ENCODE results near the gene HTRA1.
A peak's percentile ranks its signal among the peaks of the same experiment; 100 is the strongest.

HTRA1 gene

GRCh38 chr10:122455376-122456079 is 5.8 kb upstream of the HTRA1 start:
- H3K9me3 ChIP-seq (ENCODE audit: control insufficient read depth in 2 of 2, low read length in 2 of 2): no peaks in the 10 kb centered on the region
- no peaks in the 10 kb centered on the region for H3K27me3 ChIP-seq (ENCODE audit: control insufficient read depth in 1 of 2, insufficient read depth in 2 of 2, low read length in 2 of 2)
- H3K36me3 ChIP-seq (ENCODE audit: control insufficient read depth in 2 of 2, insufficient read depth in 2 of 2, low read length in 2 of 2): no peaks in the 10 kb centered on the region
- H3K4me1 ChIP-seq (ENCODE audit: control insufficient read depth, insufficient read depth, low read length): peaks cover 10% of the 10 kb centered on the region
- H3K27ac ChIP-seq (ENCODE audit: low read length): no peak overlapping the region
- no peak overlapping the region for H3K4me3 ChIP-seq (ENCODE audit: low read length in 2 of 2)
- no peak overlapping the region for H3K9ac ChIP-seq (ENCODE audit: low read length in 2 of 2)

GRCh38 chr10:122457934-122458333 is 3.4 kb upstream of the HTRA1 start:
- Histone ChIP-seq H3K27ac (ENCODE audit: low read length) (no peak overlapping the region), H3K36me3 (ENCODE audit: control insufficient read depth in 2 of 2, insufficient read depth in 2 of 2, low read length in 2 of 2) (no peaks in the 10 kb centered on the region)

GRCh38 chr10:122458693-122459092 is 2.7 kb upstream of the HTRA1 start:
- H3K27ac ChIP-seq (ENCODE audit: low read length): no peak overlapping the region
- H3K9ac ChIP-seq (ENCODE audit: low read length in 2 of 2): no peak overlapping the region
- no peaks in the 10 kb centered on the region for H3K36me3 ChIP-seq (ENCODE audit: control insufficient read depth in 2 of 2, insufficient read depth in 2 of 2, low read length in 2 of 2)
- no peaks in the 10 kb centered on the region for H3K9me3 ChIP-seq (ENCODE audit: control insufficient read depth in 2 of 2, low read length in 2 of 2)
- no peaks in the 10 kb centered on the region for H3K27me3 ChIP-seq (ENCODE audit: control insufficient read depth in 1 of 2, insufficient read depth in 2 of 2, low read length in 2 of 2)
- no peak overlapping the region for H3K4me3 ChIP-seq (ENCODE audit: low read length in 2 of 2)
- H3K4me1 ChIP-seq (ENCODE audit: control insufficient read depth, insufficient read depth, low read length): peaks cover 19% of the 10 kb centered on the region

More at GRCh38 chr10:122457934-122458333, 3.4 kb upstream of the HTRA1 start:
- H3K4me3 ChIP-seq (ENCODE audit: low read length in 2 of 2): no peak overlapping the region
- no peak overlapping the region for H3K9ac ChIP-seq (ENCODE audit: low read length in 2 of 2)
- peaks cover 13% of the 10 kb centered on the region for H3K4me1 ChIP-seq (ENCODE audit: control insufficient read depth, insufficient read depth, low read length)
- no peaks in the 10 kb centered on the region for H3K9me3 ChIP-seq (ENCODE audit: control insufficient read depth in 2 of 2, low read length in 2 of 2)
- no peaks in the 10 kb centered on the region for H3K27me3 ChIP-seq (ENCODE audit: control insufficient read depth in 1 of 2, insufficient read depth in 2 of 2, low read length in 2 of 2)

- Histone ChIP-seq H3K9ac (ENCODE audit: low read length in 2 of 2) (no peak overlapping the region), H3K27ac (ENCODE audit: low read length) (no peak overlapping the region), H3K4me1 (ENCODE audit: control insufficient read depth, insufficient read depth, low read length) (peaks cover 24% of the 10 kb centered on the region), H3K27me3 (ENCODE audit: control insufficient read depth in 1 of 2, insufficient read depth in 2 of 2, low read length in 2 of 2) (no peaks in the 10 kb centered on the region), H3K9me3 (ENCODE audit: control insufficient read depth in 2 of 2, low read length in 2 of 2) (no peaks in the 10 kb centered on the region), H3K36me3 (ENCODE audit: control insufficient read depth in 2 of 2, insufficient read depth in 2 of 2, low read length in 2 of 2) (no peaks in the 10 kb centered on the region), H3K4me3 (ENCODE audit: low read length in 2 of 2) (no peak overlapping the region)
Observed at GRCh38 chr10:122459561-122460273, 1.6 kb upstream of the HTRA1 start.

GRCh38 chr10:122460891-122461293 is 461 bp upstream of the HTRA1 start:
- Histone ChIP-seq H3K9ac (ENCODE audit: low read length in 2 of 2) (peak overlapping the region; percentile 69 to 70), H3K9me3 (ENCODE audit: control insufficient read depth in 2 of 2, low read length in 2 of 2) (no peaks in the 10 kb centered on the region), H3K27me3 (ENCODE audit: control insufficient read depth in 1 of 2, insufficient read depth in 2 of 2, low read length in 2 of 2) (no peaks in the 10 kb centered on the region), H3K4me3 (ENCODE audit: low read length in 2 of 2) (peak overlapping the region; percentile 68 to 91), H3K36me3 (ENCODE audit: control insufficient read depth in 2 of 2, insufficient read depth in 2 of 2, low read length in 2 of 2) (no peaks in the 10 kb centered on the region), H3K4me1 (ENCODE audit: control insufficient read depth, insufficient read depth, low read length) (peaks cover 24% of the 10 kb centered on the region), H3K27ac (ENCODE audit: low read length) (peak overlapping the region; percentile 67)

- H3K4me1 ChIP-seq (ENCODE audit: control insufficient read depth, insufficient read depth, low read length): peaks cover 24% of the 10 kb centered on the region
- H3K9me3 ChIP-seq (ENCODE audit: control insufficient read depth in 2 of 2, low read length in 2 of 2): no peaks in the 10 kb centered on the region
- peak overlapping the region; percentile 79 to 80 for H3K9ac ChIP-seq (ENCODE audit: low read length in 2 of 2)
- no peaks in the 10 kb centered on the region for H3K27me3 ChIP-seq (ENCODE audit: control insufficient read depth in 1 of 2, insufficient read depth in 2 of 2, low read length in 2 of 2)
- peak overlapping the region; percentile 88 for H3K27ac ChIP-seq (ENCODE audit: low read length)
- H3K4me3 ChIP-seq (ENCODE audit: low read length in 2 of 2): peak overlapping the region; percentile 77 to 91
- no peaks in the 10 kb centered on the region for H3K36me3 ChIP-seq (ENCODE audit: control insufficient read depth in 2 of 2, insufficient read depth in 2 of 2, low read length in 2 of 2)
Observed at GRCh38 chr10:122461729-122462532, 578 bp downstream of the HTRA1 start.

GRCh38 chr10:122462533-122463465 is 1.4 kb downstream of the HTRA1 start:
- H3K4me1 ChIP-seq (ENCODE audit: control insufficient read depth, insufficient read depth, low read length): peaks cover 24% of the 10 kb centered on the region
- no peaks in the 10 kb centered on the region for H3K27me3 ChIP-seq (ENCODE audit: control insufficient read depth in 1 of 2, insufficient read depth in 2 of 2, low read length in 2 of 2)
- peak overlapping the region; percentile 77 to 91 for H3K4me3 ChIP-seq (ENCODE audit: low read length in 2 of 2)
- H3K9ac ChIP-seq (ENCODE audit: low read length in 2 of 2): peak overlapping the region; percentile 79 to 80
- no peaks in the 10 kb centered on the region for H3K36me3 ChIP-seq (ENCODE audit: control insufficient read depth in 2 of 2, insufficient read depth in 2 of 2, low read length in 2 of 2)
- H3K9me3 ChIP-seq (ENCODE audit: control insufficient read depth in 2 of 2, low read length in 2 of 2): no peaks in the 10 kb centered on the region
- H3K27ac ChIP-seq (ENCODE audit: low read length): peak overlapping the region; percentile 88

- no peaks in the 10 kb centered on the region for H3K36me3 ChIP-seq (ENCODE audit: control insufficient read depth in 2 of 2, insufficient read depth in 2 of 2, low read length in 2 of 2)
- no peaks in the 10 kb centered on the region for H3K27me3 ChIP-seq (ENCODE audit: control insufficient read depth in 1 of 2, insufficient read depth in 2 of 2, low read length in 2 of 2)
- H3K9me3 ChIP-seq (ENCODE audit: control insufficient read depth in 2 of 2, low read length in 2 of 2): no peaks in the 10 kb centered on the region
- H3K4me1 ChIP-seq (ENCODE audit: control insufficient read depth, insufficient read depth, low read length): peaks cover 23% of the 10 kb centered on the region
- H3K4me3 ChIP-seq (ENCODE audit: low read length in 2 of 2): peak overlapping the region; percentile 77 to 91
- H3K27ac ChIP-seq (ENCODE audit: low read length): no peak overlapping the region
- no peak overlapping the region for H3K9ac ChIP-seq (ENCODE audit: low read length in 2 of 2)
Observed at GRCh38 chr10:122463466-122464249, 2.3 kb downstream of the HTRA1 start.

- no peak overlapping the region for H3K27ac ChIP-seq (ENCODE audit: low read length)
- no peak overlapping the region for H3K9ac ChIP-seq (ENCODE audit: low read length in 2 of 2)
- no peak overlapping the region for H3K4me3 ChIP-seq (ENCODE audit: low read length in 2 of 2)
- H3K36me3 ChIP-seq (ENCODE audit: control insufficient read depth in 2 of 2, insufficient read depth in 2 of 2, low read length in 2 of 2): no peaks in the 10 kb centered on the region
- peaks cover 25% of the 10 kb centered on the region for H3K4me1 ChIP-seq (ENCODE audit: control insufficient read depth, insufficient read depth, low read length)
- H3K9me3 ChIP-seq (ENCODE audit: control insufficient read depth in 2 of 2, low read length in 2 of 2): no peaks in the 10 kb centered on the region
- no peaks in the 10 kb centered on the region for H3K27me3 ChIP-seq (ENCODE audit: control insufficient read depth in 1 of 2, insufficient read depth in 2 of 2, low read length in 2 of 2)
Observed at GRCh38 chr10:122464250-122464510, 2.8 kb downstream of the HTRA1 start.

Data from stomach smooth muscle (tissue), 2 donors.